Left lung (tissue), 10 donors: ENCODE data around the gene CCAR1. TPM values are rescaled to one million over a fixed set of nuclear protein-coding genes. Genes with fewer than 3 reads are reported as not detected.
"Not testable (repeated sequence)": the region's sequence is repeated elsewhere in the genome, so short reads cannot be mapped to it uniquely, and the experiment has no call there.

ENCODE experiments used
- ATAC-seq: fragments of 200-7000 bp; cut with Tn5 transposase; one replicate; pipeline ENCODE4 v1.9.1; 2020; ENCODE audit warnings: moderate library complexity
- DNase-seq, 4 donors: peaks; one replicate each; pipeline ENCODE4 v3.0.0-alpha.2; 2013 to 2020
- H3K27ac ChIP-seq, 2 donors: fragments of 200-600 bp; sonication (generic) in 1 of 2; one replicate each; pipeline versions ENCODE4 v1.5.0 to v1.8.0; 2020 to 2021
- H3K27me3 ChIP-seq, 2 donors: fragments of 200-600 bp; sonication (generic) in 1 of 2; one replicate each; pipeline versions ENCODE4 v1.5.0 to v1.8.0; 2020 to 2021
- H3K36me3 ChIP-seq, 2 donors: fragments of 200-600 bp; sonication (generic) in 1 of 2; one replicate each; pipeline versions ENCODE4 v1.5.0 to v1.8.0; 2020 to 2021
- H3K4me1 ChIP-seq, 2 donors: fragments of 200-600 bp; one replicate each; pipeline ENCODE4 v1.8.0; 2021
- H3K4me3 ChIP-seq, 2 donors: fragments of 200-600 bp; sonication (generic) in 1 of 2; one replicate each; pipeline versions ENCODE4 v1.5.0 to v1.8.0; 2020 to 2021; ENCODE audit warnings: mild to moderate bottlenecking in 1 of 2
- H3K9me3 ChIP-seq, 2 donors: fragments of 200-600 bp; sonication (generic) in 1 of 2; one replicate each; pipeline versions ENCODE4 v1.5.0 to v1.8.0; 2020 to 2021
- CTCF ChIP-seq, 2 donors: fragments of 200-600 bp; sonication (generic) in 1 of 2; IDR thresholded peaks; one replicate each; pipeline versions ENCODE4 v1.5.0 to v1.8.0; 2021; ENCODE audit warnings: antibody characterized with exemption in 2 of 2
- intact Hi-C, 2 donors: fragments of 100-400 bp; cut with DNase I; formaldehyde crosslinking; loops; one replicate each; pipeline versions ENCODE4 v1.11.2 to v1.14.2; 2022
- polyA plus RNA-seq, 6 donors: library from polyadenylated mRNA; unstranded; fragments of 120-200 nt; gene quantifications; one replicate each; pipeline ENCODE4 v1.2.1, GENCODE V29; 2013; ENCODE audit not compliant: insufficient read length in 6 of 6
- total RNA-seq, 2 donors: library from RNA; stranded (reverse); fragmentation: NEBNext Ultra II Directional; extraction: Animal tissue kit (Norgen Biotek cat#: 25700); gene quantifications; one replicate each; pipeline ENCODE4 v1.2.1, GENCODE V29; 2021
- donor health status: DM: no; HTN: yes; CAD: no.
- donor health status: DM: no; HTN: no; CAD: no.

Gene CCAR1
- total and polyA plus RNA-seq, 8 donors = 44.5 to 227 (median 181) TPM

- intact Hi-C loops = no loop called here
- no peak for DNase-seq
- peaks cover 0 to 98% of the 10 kb centered on the region in 2 donors for H3K36me3 ChIP-seq
These were observed 14.1 kb downstream of the CCAR1 start for GRCh38 chr10:68735119-68735518.

GRCh38 chr10:68735739-68736138, 14.7 kb downstream of the CCAR1 start:
- H3K4me1 ChIP-seq, H3K4me3 ChIP-seq, intact Hi-C loops, H3K27ac ChIP-seq, H3K27me3 ChIP-seq, DNase-seq, H3K9me3 ChIP-seq, ATAC-seq: not testable (repeated sequence)
- peaks cover 0 to 98% of the 10 kb centered on the region in 2 donors for H3K36me3 ChIP-seq

More at GRCh38 chr10:68735119-68735518, 14.1 kb downstream of the CCAR1 start:
- no peak for TF ChIP-seq CTCF (IDR thresholded peaks at IDR 0.05)
- Histone ChIP-seq H3K27ac (no peak overlapping the region), H3K27me3 (no peaks in the 10 kb centered on the region), H3K4me3 (no peak overlapping the region), H3K4me1 (no peaks in the 10 kb centered on the region), H3K9me3 (no peaks in the 10 kb centered on the region)
- ATAC-seq = no peak

- H3K27ac ChIP-seq, DNase-seq, H3K4me1 ChIP-seq, H3K9me3 ChIP-seq, H3K27me3 ChIP-seq, ATAC-seq, H3K4me3 ChIP-seq, intact Hi-C loops: not testable (repeated sequence)
- H3K36me3 ChIP-seq = peaks cover 0 to 96% of the 10 kb centered on the region in 2 donors
These were observed 19.6 kb downstream of the CCAR1 start for GRCh38 chr10:68740676-68741075.

GRCh38 chr10:68742397-68742796, 21.4 kb downstream of the CCAR1 start:
- no peaks in the 10 kb centered on the region for H3K4me1 ChIP-seq
- intact Hi-C loops = no loop called here
- H3K9me3 ChIP-seq = no peaks in the 10 kb centered on the region
- peaks cover 0 to 98% of the 10 kb centered on the region in 2 donors for H3K36me3 ChIP-seq
- no peak for DNase-seq
- no peak overlapping the region for H3K27ac ChIP-seq
- TF ChIP-seq CTCF (IDR thresholded peaks at IDR 0.05) = no peak
- no peaks in the 10 kb centered on the region for H3K27me3 ChIP-seq
- no peak for ATAC-seq
- no peak overlapping the region for H3K4me3 ChIP-seq

GRCh38 chr10:68752711-68753350, 31.8 kb downstream of the CCAR1 start:
- no peaks in the 10 kb centered on the region for H3K9me3 ChIP-seq
- H3K27me3 ChIP-seq = no peaks in the 10 kb centered on the region
- DNase-seq (no peak), ATAC-seq (no peak)
- H3K27ac ChIP-seq = no peak overlapping the region
- peaks cover 7 to 100% of the 10 kb centered on the region in 2 donors for H3K36me3 ChIP-seq
- intact Hi-C loops = no loop called here
- no peak overlapping the region for H3K4me3 ChIP-seq
- TF ChIP-seq CTCF (IDR thresholded peaks at IDR 0.05) = no peak
- no peaks in the 10 kb centered on the region for H3K4me1 ChIP-seq

- H3K27me3 ChIP-seq = no peaks in the 10 kb centered on the region
- no peak overlapping the region for H3K4me3 ChIP-seq
- no peak for TF ChIP-seq CTCF (IDR thresholded peaks at IDR 0.05)
- intact Hi-C loops = no loop called here
- no peak for DNase-seq
- H3K36me3 ChIP-seq = peaks cover 0 to 100% of the 10 kb centered on the region in 2 donors
- H3K27ac ChIP-seq = no peak overlapping the region
- no peaks in the 10 kb centered on the region for H3K9me3 ChIP-seq
- no peak for ATAC-seq
- no peaks in the 10 kb centered on the region for H3K4me1 ChIP-seq
These were observed 35.2 kb downstream of the CCAR1 start for GRCh38 chr10:68756246-68756645.
